HCT116 (cell line): ENCODE measurements around the gene CCDC90B. TPM values are rescaled to one million over a fixed set of nuclear protein-coding genes. Genes with fewer than 3 reads are reported as not detected.
A peak's percentile ranks its signal among the peaks of the same experiment; 100 is the strongest.

Experiments used
- ATAC-seq: fragments of 200-7000 bp; cut with Tn5 transposase; 2 replicates; pipeline ENCODE4 v1.9.1; 2020; ENCODE audit warnings: mild to moderate bottlenecking, moderate library complexity
- BruUV-seq: library from RNA; stranded (reverse); fragments of 400-500 nt; replicated peaks from 2 replicates; lab custom pipeline; 2021; lab: Mats Ljungman, UMichigan
- CTCF ChIA-PET: fragments of 300-600 bp; sonication (Branson Sonifier 250); formaldehyde crosslinking; loops from one replicate; lab custom pipeline; 2021; ENCODE audit warnings: antibody characterized with exemption; lab: Charles Lee
- POLR2A ChIA-PET: fragments of 300-600, 350-600 bp; sonication (Branson Sonifier 250); formaldehyde crosslinking; loops from one replicate; lab custom pipeline; 2021; ENCODE audit warnings: antibody characterized with exemption; lab: Charles Lee
- RAD21 ChIA-PET, 2 experiments: fragments of 300-600 bp; sonication (Branson Sonifier 250); formaldehyde crosslinking; loops; one replicate each; lab custom pipeline; 2023; ENCODE audit warnings: low total read pairs in 2 of 2; ENCODE audit not compliant: uncharacterized antibody in 2 of 2, unreplicated experiment in 2 of 2, low non-redundant PET in 1 of 2; lab: Charles Lee
- DNase-seq: peaks from one replicate; pipeline ENCODE4 v3.0.0-alpha.2; 2010; ENCODE audit warnings: low read depth, low spot score
- H2AFZ ChIP-seq: fragments of 200-600 bp; shearing (Covaris generic), sonication (generic); 2 replicates; pipeline ENCODE4 v1.6.1; 2017; ENCODE audit warnings: low read depth, mixed run types, mixed read lengths, antibody characterized with exemption, low read length; ENCODE audit not compliant: poor library complexity, severe bottlenecking
- H3K27ac ChIP-seq: 2 replicates; pipeline ENCODE4 v1.5.1; 2012; ENCODE audit warnings: low read depth, low read length
- H3K27me3 ChIP-seq: fragments of 200-600 bp; sonication (generic); 2 replicates; pipeline ENCODE4 v1.6.1; 2016; ENCODE audit warnings: mixed run types, low read length, mixed read lengths; ENCODE audit not compliant: insufficient read depth
- H3K36me3 ChIP-seq, 2 experiments: fragments of 200-500 bp in 1 of 2; fragments of 200-600 bp in 1 of 2; sonication (Bioruptor generic) in 1 of 2; sonication (generic) in 1 of 2; 2 replicates each; pipeline versions ENCODE4 v1.5.1 to v1.6.1; 2014 to 2016; ENCODE audit warnings: low read length in 2 of 2, inconsistent platforms in 1 of 2, mixed read lengths in 1 of 2, mixed run types in 1 of 2; ENCODE audit not compliant: insufficient read depth in 2 of 2, control insufficient read depth in 1 of 2
- H3K4me1 ChIP-seq, 2 experiments: fragments of 200-600 bp in 1 of 2; sonication (generic) in 1 of 2; 2 replicates each; pipeline versions ENCODE4 v1.5.1 to v1.6.1; 2012 to 2017; ENCODE audit warnings: low read length in 2 of 2, inconsistent platforms in 1 of 2, mild to moderate bottlenecking in 1 of 2, mixed read lengths in 1 of 2, mixed run types in 1 of 2, moderate library complexity in 1 of 2; ENCODE audit not compliant: insufficient read depth in 2 of 2, control insufficient read depth in 1 of 2
- H3K4me2 ChIP-seq: fragments of 200-600 bp; sonication (generic); 2 replicates; pipeline ENCODE4 v1.6.1; 2017; ENCODE audit warnings: mixed run types, low read length, mixed read lengths
- H3K4me3 ChIP-seq, 2 experiments: fragments of 200-600 bp in 1 of 2; sonication (generic) in 1 of 2; replicated peaks in 1 of 2; 2 replicates each; pipeline ENCODE4 v1.5.1; 2011 to 2016; ENCODE audit warnings: low read length in 2 of 2, control low read depth in 1 of 2, low read depth in 1 of 2, mild to moderate bottlenecking in 1 of 2, mixed read lengths in 1 of 2, mixed run types in 1 of 2
- H3K79me2 ChIP-seq: fragments of 200-600 bp; sonication (generic); 2 replicates; pipeline ENCODE4 v1.6.1; 2017; ENCODE audit warnings: mild to moderate bottlenecking, mixed run types, low read length, moderate library complexity, mixed read lengths; ENCODE audit not compliant: insufficient read depth
- H3K9ac ChIP-seq: fragments of 200-600 bp; sonication (generic); 2 replicates; pipeline ENCODE4 v1.6.1; 2016; ENCODE audit warnings: low read length, mixed read lengths
- H3K9me2 ChIP-seq: fragments of 200-600 bp; sonication (generic), shearing (Covaris generic); 2 replicates; pipeline ENCODE4 v1.6.1; 2017; ENCODE audit warnings: mixed run types, mild to moderate bottlenecking, moderate library complexity; ENCODE audit not compliant: insufficient read depth
- H3K9me3 ChIP-seq, 2 experiments: fragments of 200-500 bp in 1 of 2; fragments of 200-600 bp in 1 of 2; sonication (Bioruptor generic) in 1 of 2; sonication (generic) in 1 of 2; 2 replicates each; pipeline ENCODE4 v1.6.1; 2014 to 2017; ENCODE audit warnings: low read length in 2 of 2, mixed read lengths in 2 of 2, inconsistent platforms in 1 of 2, low read depth in 1 of 2, mild to moderate bottlenecking in 1 of 2, mixed run types in 1 of 2, moderate library complexity in 1 of 2; ENCODE audit not compliant: control insufficient read depth in 1 of 2, insufficient read depth in 1 of 2
- H4K20me1 ChIP-seq: fragments of 200-600 bp; sonication (generic), shearing (Covaris generic); 2 replicates; pipeline ENCODE4 v1.6.1; 2017; ENCODE audit warnings: mixed run types, mild to moderate bottlenecking, moderate library complexity; ENCODE audit not compliant: insufficient read depth
- CBX3 ChIP-seq: IDR thresholded peaks from 2 replicates; pipeline ENCODE4 v1.6.1; 2012; ENCODE audit warnings: low read depth
- CEBPB ChIP-seq: IDR thresholded peaks from 2 replicates; pipeline ENCODE4 v1.6.1; 2012; ENCODE audit warnings: low read depth
- EGR1 ChIP-seq: IDR thresholded peaks from 2 replicates; pipeline ENCODE4 v1.6.1; 2012; ENCODE audit warnings: low read depth
- EZH2phosphoT487 ChIP-seq: fragments of 200-600 bp; IDR thresholded peaks from 2 replicates; pipeline ENCODE4 v1.6.1; 2018; ENCODE audit warnings: antibody characterized with exemption, borderline replicate concordance
- FOSL1 ChIP-seq: IDR thresholded peaks from 2 replicates; pipeline ENCODE4 v1.6.1; 2012; ENCODE audit warnings: low read depth
- JUND ChIP-seq: IDR thresholded peaks from 2 replicates; pipeline ENCODE4 v1.6.1; 2012
- POLR2A ChIP-seq: IDR thresholded peaks from 2 replicates; pipeline ENCODE4 v1.7.0; 2011; ENCODE audit warnings: borderline replicate concordance; ENCODE audit not compliant: insufficient read depth, insufficient read length; ENCODE audit errors: extremely low read depth
- RAD21 ChIP-seq: IDR thresholded peaks from 2 replicates; pipeline ENCODE4 v1.6.1; 2012; ENCODE audit warnings: low read depth, mild to moderate bottlenecking
- SIN3A ChIP-seq: IDR thresholded peaks from 2 replicates; pipeline ENCODE4 v1.6.1; 2012; ENCODE audit warnings: low read depth
- SP1 ChIP-seq: IDR thresholded peaks from 2 replicates; pipeline ENCODE4 v1.6.1; 2012; ENCODE audit warnings: low read depth
- SRF ChIP-seq: IDR thresholded peaks from 2 replicates; pipeline ENCODE4 v1.6.1; 2012; ENCODE audit warnings: low read depth
- YY1 ChIP-seq: IDR thresholded peaks from 2 replicates; pipeline ENCODE4 v1.6.1; 2011; ENCODE audit warnings: low read length, low read depth, moderate library complexity, mild to moderate bottlenecking; ENCODE audit not compliant: insufficient replicate concordance; ENCODE audit errors: extremely low read depth
- ZFX ChIP-seq: fragments of 450-650 bp; IDR thresholded peaks from 2 replicates; pipeline ENCODE4 v1.6.1; 2017
- ZNF274 ChIP-seq: fragments of 200-500 bp; sonication (Bioruptor generic); IDR thresholded peaks from 2 replicates; pipeline ENCODE4 v1.6.1; 2014; ENCODE audit warnings: mild to moderate bottlenecking, low read depth, low read length, inconsistent platforms
- intact Hi-C: fragments of 100-400 bp; cut with micrococcal nuclease; formaldehyde crosslinking; loops from 2 replicates; pipeline ENCODE4 v1.10.0; 2022
- total RNA-seq: library from RNA; stranded (reverse); gene quantifications from one replicate; pipeline ENCODE4 v1.2.1, GENCODE V29; 2021; ENCODE audit not compliant: unreplicated experiment
- TF ChIP-seq, protein P1 (sequence below), 3 experiments: fragments of 200-600 bp in 1 of 3; sonication (generic) in 1 of 3; IDR thresholded peaks in 2 of 3; conservative IDR thresholded peaks in 1 of 3; 2 replicates each; pipeline ENCODE4 v1.5.1; 2012 to 2017; ENCODE audit warnings: low read depth in 2 of 3, low read length in 2 of 3, antibody characterized with exemption in 1 of 3, borderline replicate concordance in 1 of 3, control low read depth in 1 of 3, mild to moderate bottlenecking in 1 of 3, mixed read lengths in 1 of 3, mixed run types in 1 of 3, moderate library complexity in 1 of 3; ENCODE audit not compliant: insufficient read depth in 1 of 3
- TF ChIP-seq, protein P2 (sequence below): IDR thresholded peaks from 2 replicates; pipeline ENCODE4 v1.6.1; 2011; ENCODE audit warnings: mild to moderate bottlenecking, low read length, moderate library complexity; ENCODE audit not compliant: insufficient replicate concordance; ENCODE audit errors: extremely low read depth
- TF ChIP-seq, protein P3 (sequence below): IDR thresholded peaks from 2 replicates; pipeline ENCODE4 v1.6.1; 2012
- TF ChIP-seq, protein P4 (sequence below): IDR thresholded peaks from 2 replicates; pipeline ENCODE4 v1.6.1; 2012

Gene CCDC90B
- total RNA-seq, 1 experiment from 2014 or later, result 30.3 TPM

DNA sequence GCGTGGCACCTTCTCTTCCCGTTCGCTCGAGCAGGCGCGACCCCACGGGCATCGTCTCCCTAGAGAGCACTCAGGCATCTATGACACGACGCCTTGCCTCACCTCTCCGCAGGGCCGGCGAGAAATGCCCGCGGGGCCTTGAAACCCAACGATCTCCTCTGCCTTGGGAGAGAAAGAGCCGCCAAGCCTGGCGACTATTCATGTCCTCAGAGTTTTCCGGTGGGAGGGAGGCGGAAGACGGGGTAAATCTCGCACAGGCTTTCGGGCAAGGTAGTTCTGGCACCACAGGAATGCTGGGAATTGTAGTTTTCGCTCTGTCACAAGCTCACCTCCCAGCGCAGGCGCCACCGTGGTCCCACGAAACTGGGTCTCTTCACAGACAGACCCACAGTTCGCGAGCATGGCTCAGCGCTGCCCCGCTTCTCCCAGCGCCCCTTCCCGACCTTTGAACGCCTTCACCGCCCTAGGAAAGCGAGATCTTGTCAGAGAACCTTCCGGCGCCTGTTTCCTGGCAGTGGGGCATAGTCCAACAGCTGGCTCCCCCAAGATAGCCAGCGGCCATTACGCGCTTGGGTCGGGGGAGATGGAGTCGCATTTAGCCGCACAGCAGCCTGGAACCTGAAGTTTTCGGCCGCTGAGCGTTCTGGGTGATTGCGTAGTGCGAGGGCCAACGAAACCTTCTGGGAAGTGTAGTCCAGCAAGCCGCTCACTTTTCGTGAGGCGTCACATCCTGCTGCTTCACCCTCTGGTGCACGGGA, at the start of gene CCDC90B (continued):
- TF ChIP-seq, protein P1, sequence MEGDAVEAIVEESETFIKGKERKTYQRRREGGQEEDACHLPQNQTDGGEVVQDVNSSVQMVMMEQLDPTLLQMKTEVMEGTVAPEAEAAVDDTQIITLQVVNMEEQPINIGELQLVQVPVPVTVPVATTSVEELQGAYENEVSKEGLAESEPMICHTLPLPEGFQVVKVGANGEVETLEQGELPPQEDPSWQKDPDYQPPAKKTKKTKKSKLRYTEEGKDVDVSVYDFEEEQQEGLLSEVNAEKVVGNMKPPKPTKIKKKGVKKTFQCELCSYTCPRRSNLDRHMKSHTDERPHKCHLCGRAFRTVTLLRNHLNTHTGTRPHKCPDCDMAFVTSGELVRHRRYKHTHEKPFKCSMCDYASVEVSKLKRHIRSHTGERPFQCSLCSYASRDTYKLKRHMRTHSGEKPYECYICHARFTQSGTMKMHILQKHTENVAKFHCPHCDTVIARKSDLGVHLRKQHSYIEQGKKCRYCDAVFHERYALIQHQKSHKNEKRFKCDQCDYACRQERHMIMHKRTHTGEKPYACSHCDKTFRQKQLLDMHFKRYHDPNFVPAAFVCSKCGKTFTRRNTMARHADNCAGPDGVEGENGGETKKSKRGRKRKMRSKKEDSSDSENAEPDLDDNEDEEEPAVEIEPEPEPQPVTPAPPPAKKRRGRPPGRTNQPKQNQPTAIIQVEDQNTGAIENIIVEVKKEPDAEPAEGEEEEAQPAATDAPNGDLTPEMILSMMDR (IDR thresholded peaks at IDR 0.05 in 2 of 3, conservative IDR thresholded peaks at IDR 0.05 in 1 of 3; ENCODE audit: borderline replicate concordance in 1 of 3, insufficient read depth in 1 of 3, low read depth in 2 of 3, low read length in 2 of 3), result 0 out of 6 replicates have a peak, but pooled peaks of 1 of the 3 experiments have one; percentile 9
- TF ChIP-seq, protein P2, sequence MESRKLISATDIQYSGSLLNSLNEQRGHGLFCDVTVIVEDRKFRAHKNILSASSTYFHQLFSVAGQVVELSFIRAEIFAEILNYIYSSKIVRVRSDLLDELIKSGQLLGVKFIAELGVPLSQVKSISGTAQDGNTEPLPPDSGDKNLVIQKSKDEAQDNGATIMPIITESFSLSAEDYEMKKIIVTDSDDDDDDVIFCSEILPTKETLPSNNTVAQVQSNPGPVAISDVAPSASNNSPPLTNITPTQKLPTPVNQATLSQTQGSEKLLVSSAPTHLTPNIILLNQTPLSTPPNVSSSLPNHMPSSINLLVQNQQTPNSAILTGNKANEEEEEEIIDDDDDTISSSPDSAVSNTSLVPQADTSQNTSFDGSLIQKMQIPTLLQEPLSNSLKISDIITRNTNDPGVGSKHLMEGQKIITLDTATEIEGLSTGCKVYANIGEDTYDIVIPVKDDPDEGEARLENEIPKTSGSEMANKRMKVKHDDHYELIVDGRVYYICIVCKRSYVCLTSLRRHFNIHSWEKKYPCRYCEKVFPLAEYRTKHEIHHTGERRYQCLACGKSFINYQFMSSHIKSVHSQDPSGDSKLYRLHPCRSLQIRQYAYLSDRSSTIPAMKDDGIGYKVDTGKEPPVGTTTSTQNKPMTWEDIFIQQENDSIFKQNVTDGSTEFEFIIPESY, result no peak
- no peak for TF ChIP-seq ZFX

DNA sequence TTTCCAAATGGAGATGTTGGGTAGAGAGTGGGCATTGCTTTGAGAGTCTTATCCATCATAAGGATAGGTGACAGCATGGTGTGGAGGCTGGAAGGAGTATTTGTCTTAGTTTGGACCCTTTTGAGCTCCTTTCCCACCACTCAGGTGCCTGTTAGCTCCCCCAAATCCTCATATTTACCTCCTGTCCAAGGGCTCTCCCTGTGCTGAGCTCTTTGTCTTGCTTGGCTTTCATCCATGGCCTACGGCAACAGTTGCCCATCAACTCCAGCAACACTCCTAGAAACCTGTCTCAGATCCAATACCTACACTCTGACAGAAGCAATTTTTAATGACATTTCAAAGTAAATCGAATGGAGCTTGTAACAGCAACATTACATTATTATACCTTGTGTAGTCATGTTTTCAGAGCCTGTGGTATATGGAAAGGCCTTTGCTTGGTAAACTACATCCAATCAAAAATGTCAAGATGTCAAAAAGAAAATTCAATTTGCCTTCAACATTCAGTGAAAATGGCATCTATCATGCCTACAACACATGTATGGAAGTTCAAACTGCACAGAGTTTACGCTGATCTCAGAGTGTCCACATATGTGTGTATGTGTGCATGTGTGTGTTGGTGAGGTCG, 49.4 kb upstream of the CCDC90B start:
- intact Hi-C loops, result no loop called here
- no peaks in the 10 kb centered on the region for H3K36me3 ChIP-seq
- no peak overlapping the region for H3K4me2 ChIP-seq
- no peak overlapping the region for H3K9ac ChIP-seq
- no peak overlapping the region for H3K27ac ChIP-seq
- H2AFZ ChIP-seq, result no peak overlapping the region
- ChIA-PET POLR2A (no interaction called here), RAD21 (no interaction called here), CTCF (no interaction called here)
- no peaks in the 10 kb centered on the region for H3K79me2 ChIP-seq
- no peaks in the 10 kb centered on the region for H3K9me3 ChIP-seq
- no peaks in the 10 kb centered on the region for H3K9me2 ChIP-seq
- H3K27me3 ChIP-seq, result peaks cover 27% of the 10 kb centered on the region
- ATAC-seq (no peak), DNase-seq (no peak)
- H3K4me3 ChIP-seq, result no peak overlapping the region
- no TSS peak for BruUV-seq
- H3K4me1 ChIP-seq, result no peaks in the 10 kb centered on the region
- TF ChIP-seq, protein P3, sequence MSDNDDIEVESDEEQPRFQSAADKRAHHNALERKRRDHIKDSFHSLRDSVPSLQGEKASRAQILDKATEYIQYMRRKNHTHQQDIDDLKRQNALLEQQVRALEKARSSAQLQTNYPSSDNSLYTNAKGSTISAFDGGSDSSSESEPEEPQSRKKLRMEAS, result no peak
- no peak for TF ChIP-seq SRF
- no peak for TF ChIP-seq YY1
- no peak for TF ChIP-seq SIN3A
- TF ChIP-seq ZNF274, result no peak
- TF ChIP-seq JUND, result no peak
- TF ChIP-seq CBX3, result no peak
- TF ChIP-seq RAD21, result no peak
- TF ChIP-seq FOSL1, result no peak
- no peak for TF ChIP-seq ZFX
- TF ChIP-seq POLR2A, result no peak
- no peak for TF ChIP-seq EZH2phosphoT487
- TF ChIP-seq SP1, result no peak
- TF ChIP-seq, protein P2, result no peak
- TF ChIP-seq CEBPB, result no peak
- TF ChIP-seq, protein P4, sequence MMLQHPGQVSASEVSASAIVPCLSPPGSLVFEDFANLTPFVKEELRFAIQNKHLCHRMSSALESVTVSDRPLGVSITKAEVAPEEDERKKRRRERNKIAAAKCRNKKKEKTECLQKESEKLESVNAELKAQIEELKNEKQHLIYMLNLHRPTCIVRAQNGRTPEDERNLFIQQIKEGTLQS, result no peak
- TF ChIP-seq EGR1, result no peak
- TF ChIP-seq, all 23 proteins: peak for 0
- no peaks in the 10 kb centered on the region for H4K20me1 ChIP-seq
